C4-2B (cell line): ENCODE data around the gene ISLR2.

Experiments used
- H3K27ac ChIP-seq: fragments of 450-650 bp; 2 replicates; pipeline ENCODE4 v1.5.1; 2017
- CTCF ChIP-seq: fragments of 450-650 bp; conservative IDR thresholded peaks from 2 replicates; pipeline ENCODE4 v1.5.1; 2017; ENCODE audit warnings: mild to moderate bottlenecking
- ZFX ChIP-seq: fragments of 450-650 bp; IDR thresholded peaks from 2 replicates; pipeline ENCODE4 v1.6.1; 2017

ISLR2 gene

DNA sequence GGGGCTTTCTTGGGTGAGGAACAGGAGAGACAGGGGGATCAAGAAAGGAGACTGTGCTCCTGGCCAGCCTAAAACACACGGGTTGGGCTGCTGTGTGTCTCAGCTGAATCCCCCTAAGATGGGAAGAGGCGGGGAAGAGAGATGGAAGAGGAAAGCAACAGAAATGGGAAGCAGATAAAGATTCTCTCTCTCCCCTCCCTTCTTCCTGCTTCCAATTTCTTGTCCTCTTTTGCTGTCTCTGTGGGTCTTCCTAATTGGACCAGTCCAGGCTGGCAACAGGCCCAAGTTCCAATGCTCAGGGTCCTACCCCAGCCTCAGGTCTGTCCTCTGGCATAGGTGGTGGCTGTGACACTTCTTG is 7.1 kb downstream of the ISLR2 start:
- no peak overlapping the region for H3K27ac ChIP-seq
- TF ChIP-seq CTCF (no peak), ZFX (no peak)

- no peak for TF ChIP-seq CTCF
- no peak for TF ChIP-seq ZFX
- no peak overlapping the region for H3K27ac ChIP-seq
These were observed 8.3 kb downstream of the ISLR2 start for GRCh38 chr15:74138642-74139041.

DNA sequence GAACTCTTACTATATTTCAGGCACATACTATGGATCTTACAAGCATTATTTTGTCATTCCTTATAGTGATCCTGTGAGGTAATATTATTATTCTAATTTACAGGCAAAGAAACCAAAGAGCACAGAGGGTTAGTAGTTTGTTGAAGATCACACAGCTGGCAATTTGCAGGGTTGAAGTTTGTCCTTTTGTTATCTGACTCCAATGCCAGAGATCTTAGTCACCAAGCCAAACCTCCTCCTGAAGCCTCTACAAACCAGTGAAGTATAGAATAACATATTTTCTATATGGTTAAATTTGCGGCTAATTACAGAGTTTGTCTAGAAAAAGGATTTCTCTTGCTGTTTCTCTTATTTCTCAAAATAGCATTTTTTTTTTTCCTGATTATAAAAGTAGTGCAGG is 11.2 kb downstream of the ISLR2 start:
- no peak overlapping the region for H3K27ac ChIP-seq
- TF ChIP-seq ZFX: no peak
- TF ChIP-seq CTCF: no peak

- no peak overlapping the region for H3K27ac ChIP-seq
- TF ChIP-seq CTCF (no peak), ZFX (no peak)
These were observed 13.9 kb downstream of the ISLR2 start for GRCh38 chr15:74144153-74144775.

- H3K27ac ChIP-seq: no peak overlapping the region
- TF ChIP-seq CTCF (no peak), ZFX (no peak)
These were observed 16.0 kb downstream of the ISLR2 start for GRCh38 chr15:74146277-74146800.

DNA sequence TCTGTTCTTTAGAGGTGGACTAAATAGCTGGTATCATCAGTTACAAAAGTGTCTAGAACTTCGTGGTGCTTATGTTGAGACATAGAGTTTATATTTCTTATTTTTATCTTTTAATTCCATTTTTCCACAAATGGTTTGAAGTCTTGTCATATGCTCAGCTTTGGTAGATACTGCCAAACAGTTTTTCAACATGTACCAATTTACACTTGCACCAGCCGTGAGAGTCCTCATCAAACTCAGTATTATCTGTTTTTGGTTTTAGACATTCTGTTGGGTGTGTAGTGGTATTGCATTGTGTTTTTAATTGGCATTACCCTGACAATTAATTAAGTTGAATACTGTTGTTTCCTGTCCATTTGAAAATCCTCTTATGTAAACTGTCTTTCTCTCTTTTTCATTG is 16.7 kb downstream of the ISLR2 start:
- no peak overlapping the region for H3K27ac ChIP-seq
- TF ChIP-seq CTCF (no peak), ZFX (no peak)

- no peak for TF ChIP-seq CTCF
- TF ChIP-seq ZFX: no peak
These were observed 25.5 kb downstream of the ISLR2 start for GRCh38 chr15:74155766-74156417.

More at GRCh38 chr15:74155766-74156417, 25.5 kb downstream of the ISLR2 start:
- H3K27ac ChIP-seq: no peak overlapping the region
